ENCODE measurements around the gene SPRR1B. TPM values are rescaled to one million over a fixed set of nuclear protein-coding genes. Genes with fewer than 3 reads are reported as not detected.

The SPRR1B gene
- total RNA-seq (2022; extraction: Qiagen RNA extraction; ENCODE audit: low read depth) = not detected in 5 replicates

DNA sequence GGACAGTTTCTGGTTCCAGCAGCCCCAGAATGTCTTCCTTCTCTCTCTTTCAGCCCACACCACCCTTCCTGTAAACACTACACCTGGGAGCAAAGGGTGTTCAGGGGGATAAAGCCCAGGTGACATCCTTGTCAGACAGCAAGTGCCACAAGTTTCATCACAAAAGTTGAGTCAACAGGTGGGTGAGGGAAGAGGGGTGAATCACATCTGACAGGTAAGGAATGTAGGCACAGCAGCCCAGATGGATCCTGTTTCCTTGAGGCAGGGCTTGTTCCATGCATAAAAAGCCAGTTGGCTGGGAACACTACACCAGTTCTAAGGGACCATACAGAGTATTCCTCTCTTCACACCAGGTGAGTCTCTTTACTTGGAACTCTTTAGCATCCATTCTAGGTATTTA lies at the start of gene SPRR1B:
Gene SPRR1B (plus strand): TSS at position 309 of the 400 bp plus-strand sequence. CDS start 1,143 bp downstream, outside the sequence.

DNA sequence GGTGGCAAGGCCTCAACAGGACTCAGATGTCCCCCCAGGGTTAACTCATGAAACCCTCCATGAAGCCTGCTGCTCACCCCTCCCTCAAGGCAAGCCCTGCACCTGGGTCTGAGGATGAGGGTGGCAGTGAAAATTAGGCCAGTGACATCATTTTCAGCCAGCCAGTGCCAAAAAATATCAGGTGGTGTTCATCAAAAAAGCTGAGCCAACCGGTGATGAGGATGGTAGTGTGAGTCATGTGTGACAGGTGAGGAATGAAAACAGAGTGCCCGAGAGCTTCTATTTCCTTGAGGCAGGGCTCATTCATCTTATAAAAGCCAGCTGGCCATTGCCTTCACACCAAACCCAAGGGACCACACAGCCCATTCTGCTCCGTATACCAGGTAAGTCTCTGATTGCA lies 47.3 kb upstream of the SPRR1B start, which contains the start of gene SPRR1A:
Gene SPRR1A (plus strand): TSS at position 339 of the 400 bp plus-strand sequence. CDS start 1,150 bp downstream, outside the sequence.

GRCh38 chr1:153001382-153001781 lies 29.6 kb upstream of the SPRR1B start, which contains the start of gene SPRR3:
TSS of gene SPRR3 (plus strand) at chr1:153001749. CDS start at chr1:153003021, 1,272 bp downstream.

DNA sequence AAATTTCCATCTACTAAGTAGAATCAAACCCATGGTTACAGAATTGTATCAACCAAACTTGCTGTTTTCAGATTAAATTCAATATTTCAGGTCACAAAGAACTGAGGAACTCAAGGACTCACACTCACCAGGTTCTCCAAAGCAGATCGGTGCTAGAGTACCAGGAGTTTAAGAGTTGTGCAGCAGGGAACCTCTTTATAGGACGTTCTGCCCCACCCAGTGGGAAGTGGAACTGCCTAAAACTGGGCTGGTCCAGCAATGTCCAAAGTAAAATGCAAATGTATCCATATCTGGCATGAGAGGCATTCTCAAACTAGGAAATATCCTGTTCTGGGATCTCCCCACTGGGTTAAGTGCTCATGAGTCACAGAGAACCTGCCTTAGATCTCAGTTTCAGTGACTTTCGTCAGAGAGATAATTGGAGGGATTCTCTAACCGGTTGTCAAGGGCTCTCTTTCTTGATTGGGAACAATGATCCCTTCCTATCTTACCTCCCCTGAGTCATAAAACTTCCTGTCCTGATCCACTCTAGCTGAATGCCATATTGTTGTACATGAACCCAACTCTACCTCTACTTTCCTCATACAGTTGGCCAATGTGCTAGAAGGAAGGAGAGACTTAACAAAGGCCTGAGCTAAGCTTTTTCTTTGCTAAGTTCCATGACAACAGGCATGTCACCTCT lies 10.1 kb downstream of the SPRR1B start, which contains the start of gene SPRR2D:
Gene SPRR2D (minus strand): TSS at position 171 of the 682 bp plus-strand sequence. CDS start 774 bp downstream, outside the sequence.

DNA sequence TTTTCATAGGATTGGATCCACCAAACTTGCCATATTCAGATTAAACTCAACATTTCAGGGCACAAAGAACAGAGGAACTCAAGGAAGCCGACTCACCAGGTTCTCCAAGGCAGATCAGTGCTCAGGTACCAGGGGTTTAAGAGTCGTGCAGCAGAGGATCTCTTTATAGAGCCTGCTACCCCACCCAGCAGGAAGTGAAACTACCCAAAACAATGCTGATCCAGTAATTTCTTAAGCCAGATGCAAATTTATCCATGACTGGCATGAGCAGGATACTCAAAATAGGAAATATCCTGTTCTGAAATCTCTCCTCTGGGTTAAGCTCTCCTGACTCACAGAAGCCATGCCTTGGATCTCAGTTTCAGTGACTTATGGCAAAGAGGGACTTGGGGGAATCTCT lies 26.4 kb downstream of the SPRR1B start, which contains the start of gene SPRR2A:
Gene SPRR2A (minus strand): TSS at position 138 of the 400 bp plus-strand sequence. CDS start 777 bp downstream, outside the sequence.

DNA sequence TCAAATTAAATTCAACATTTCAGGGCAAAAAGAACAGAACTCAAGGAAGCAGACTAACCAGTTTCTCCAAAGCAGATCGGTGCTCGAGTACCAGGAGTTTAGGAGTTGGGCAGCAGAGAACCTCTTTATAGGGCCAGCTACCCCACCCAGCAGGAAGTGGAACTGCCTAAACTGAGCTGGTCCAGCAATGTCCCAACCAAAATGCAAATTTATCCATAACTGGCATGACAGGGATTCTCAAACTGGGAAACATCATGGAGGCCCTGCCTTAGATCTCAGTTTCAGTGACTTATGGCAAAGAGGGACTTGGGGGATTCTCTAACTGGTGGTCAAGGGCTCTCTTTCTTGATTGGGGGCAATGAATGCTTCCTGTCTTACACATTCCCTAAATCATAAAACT lies 40.5 kb downstream of the SPRR1B start, which contains the start of gene SPRR2B:
Gene SPRR2B (minus strand): TSS at position 101 of the 400 bp plus-strand sequence. CDS start 772 bp downstream, outside the sequence.

Other genes with a start within 250 kb of the SPRR1B start
- 0.08 TPM in 1 of 5 replicates, not detected in the others for gene LCE1E, start 244.9 kb upstream of the SPRR1B start, total RNA-seq (2022; extraction: Qiagen RNA extraction; ENCODE audit: low read depth)
- gene LCE1D, start 234.5 kb upstream of the SPRR1B start, total RNA-seq (2022; extraction: Qiagen RNA extraction; ENCODE audit: low read depth) = not detected in 5 replicates
- not detected in 5 replicates for gene LCE1C, start 224.6 kb upstream of the SPRR1B start, total RNA-seq (2022; extraction: Qiagen RNA extraction; ENCODE audit: low read depth)
- not detected in 5 replicates for gene LCE1B, start 219.2 kb upstream of the SPRR1B start, total RNA-seq (2022; extraction: Qiagen RNA extraction; ENCODE audit: low read depth)
- gene LCE1A, start 203.7 kb upstream of the SPRR1B start, total RNA-seq (2022; extraction: Qiagen RNA extraction; ENCODE audit: low read depth) = not detected in 5 replicates
- gene LCE6A, start 188.3 kb upstream of the SPRR1B start, total RNA-seq (2022; extraction: Qiagen RNA extraction; ENCODE audit: low read depth) = not detected in 5 replicates
- not detected in 5 replicates for gene LCE7A, start 171.2 kb upstream of the SPRR1B start, total RNA-seq (2022; extraction: Qiagen RNA extraction; ENCODE audit: low read depth)
- gene SMCP, start 152.9 kb upstream of the SPRR1B start, total RNA-seq (2022; extraction: Qiagen RNA extraction; ENCODE audit: low read depth) = not detected in 5 replicates
- gene IVL, start 122.7 kb upstream of the SPRR1B start, total RNA-seq (2022; extraction: Qiagen RNA extraction; ENCODE audit: low read depth) = 0.04 to 0.07 TPM in 2 of 5 replicates, not detected in the others
- gene SPRR5, start 84.0 kb upstream of the SPRR1B start, total RNA-seq (2022; extraction: Qiagen RNA extraction; ENCODE audit: low read depth) = not detected in 5 replicates
- not detected in 5 replicates for gene SPRR4, start 60.6 kb upstream of the SPRR1B start, total RNA-seq (2022; extraction: Qiagen RNA extraction; ENCODE audit: low read depth)
- gene SPRR1A, start 47.1 kb upstream of the SPRR1B start, total RNA-seq (2022; extraction: Qiagen RNA extraction; ENCODE audit: low read depth) = not detected in 5 replicates
- gene SPRR3, start 29.5 kb upstream of the SPRR1B start, total RNA-seq (2022; extraction: Qiagen RNA extraction; ENCODE audit: low read depth) = not detected in 5 replicates
- not detected in 5 replicates for gene SPRR2D, start 9.9 kb downstream of the SPRR1B start, total RNA-seq (2022; extraction: Qiagen RNA extraction; ENCODE audit: low read depth)
- not detected in 5 replicates for gene SPRR2A, start 26.3 kb downstream of the SPRR1B start, total RNA-seq (2022; extraction: Qiagen RNA extraction; ENCODE audit: low read depth)
- not detected in 5 replicates for gene SPRR2B, start 40.4 kb downstream of the SPRR1B start, total RNA-seq (2022; extraction: Qiagen RNA extraction; ENCODE audit: low read depth)
- gene SPRR2E, start 63.3 kb downstream of the SPRR1B start, total RNA-seq (2022; extraction: Qiagen RNA extraction; ENCODE audit: low read depth) = not detected in 5 replicates
- not detected in 5 replicates for gene SPRR2F, start 82.3 kb downstream of the SPRR1B start, total RNA-seq (2022; extraction: Qiagen RNA extraction; ENCODE audit: low read depth)
- gene SPRR2G, start 119.7 kb downstream of the SPRR1B start, total RNA-seq (2022; extraction: Qiagen RNA extraction; ENCODE audit: low read depth) = not detected in 5 replicates
- gene LELP1, start 172.2 kb downstream of the SPRR1B start, total RNA-seq (2022; extraction: Qiagen RNA extraction; ENCODE audit: low read depth) = not detected in 5 replicates
- not detected in 5 replicates for gene PRR9, start 186.4 kb downstream of the SPRR1B start, total RNA-seq (2022; extraction: Qiagen RNA extraction; ENCODE audit: low read depth)
- not detected in 5 replicates for gene LORICRIN, start 228.5 kb downstream of the SPRR1B start, total RNA-seq (2022; extraction: Qiagen RNA extraction; ENCODE audit: low read depth)

Data from A549 treated with DMSO at 1 μM for 4 hours (cell line).